Activated naive CD8-positive, alpha-beta T cell treated with anti-CD3 and anti-CD28 coated beads for 36 hours (primary cell): ENCODE measurements around the gene C11orf68. TPM values are rescaled to one million over a fixed set of nuclear protein-coding genes. Genes with fewer than 3 reads are reported as not detected.

Experiments
- DNase-seq: peaks from one replicate; pipeline ENCODE4 v3.0.0; 2021
- H3K27ac Mint-ChIP-seq: one replicate; pipeline ENCODE4 v1.8.0; 2022; ENCODE audit warnings: mild to moderate bottlenecking, moderate library complexity, mixed read lengths
- H3K27me3 Mint-ChIP-seq: one replicate; pipeline ENCODE4 v1.8.0; 2022; ENCODE audit warnings: mild to moderate bottlenecking, mixed read lengths
- H3K36me3 Mint-ChIP-seq: one replicate; pipeline ENCODE4 v1.8.0; 2021; ENCODE audit warnings: mild to moderate bottlenecking, mixed read lengths
- H3K4me1 Mint-ChIP-seq: one replicate; pipeline ENCODE4 v1.8.0; 2021; ENCODE audit warnings: mixed read lengths
- H3K4me3 Mint-ChIP-seq: one replicate; pipeline ENCODE4 v1.8.0; 2022; ENCODE audit warnings: mild to moderate bottlenecking, moderate library complexity, mixed read lengths
- H3K9me3 Mint-ChIP-seq: one replicate; pipeline ENCODE4 v1.8.0; 2022; ENCODE audit warnings: mixed read lengths
- total RNA-seq, 2 experiments: library from RNA; stranded (reverse); gene quantifications; one replicate each; pipeline ENCODE4 v1.2.3, GENCODE V29; 2021

C11orf68 gene
- total RNA-seq, 2 experiments from 2014 or later: 16.8 to 16.9 TPM

GRCh38 chr11:65867284-65868071 is 51.4 kb downstream of the C11orf68 start:
- Mint-ChIP-seq H3K4me3 (no peak overlapping the region), H3K36me3 (peaks cover 20% of the 10 kb centered on the region), H3K27ac (no peak overlapping the region), H3K4me1 (peaks cover 24% of the 10 kb centered on the region), H3K27me3 (no peaks in the 10 kb centered on the region), H3K9me3 (no peaks in the 10 kb centered on the region)
- no peak for DNase-seq

Other genes starting within 250 kb of the C11orf68 start
- 10 to 100 TPM; 65.0 to 65.4 TPM for gene KAT5, start 206.8 kb downstream of the C11orf68 start, total RNA-seq
- 100 to 1,000 TPM; 104 to 108 TPM for gene RNASEH2C, start 198.3 kb downstream of the C11orf68 start, total RNA-seq
- gene AP5B1, start 138.1 kb downstream of the C11orf68 start, total RNA-seq: 10 to 100 TPM; 20.4 to 20.6 TPM
- under 1 TPM; 0.42 to 0.45 TPM for gene OVOL1, start 132.0 kb downstream of the C11orf68 start, total RNA-seq
- 1 to 10 TPM; 2.4 to 3.3 TPM for gene SNX32, start 85.1 kb downstream of the C11orf68 start, total RNA-seq
- 1,000 to 10,000 TPM; 1,050 to 1,075 TPM for gene CFL1, start 60.9 kb downstream of the C11orf68 start, total RNA-seq
- gene MUS81, start 58.6 kb downstream of the C11orf68 start, total RNA-seq: 10 to 100 TPM; 64.0 to 67.4 TPM
- 1 to 10 TPM; 8.5 to 8.9 TPM for gene EFEMP2, start 46.3 kb downstream of the C11orf68 start, total RNA-seq
- gene CTSW, start 39.2 kb downstream of the C11orf68 start, total RNA-seq: 10 to 100 TPM; 39.3 to 41.5 TPM
- 100 to 1,000 TPM; 113 to 114 TPM for gene FIBP, start 30.6 kb downstream of the C11orf68 start, total RNA-seq
- 10 to 100 TPM; 78.5 to 81.3 TPM for gene CCDC85B, start 28.4 kb downstream of the C11orf68 start, total RNA-seq
- gene FOSL1, start 18.7 kb downstream of the C11orf68 start, total RNA-seq: 10 to 100 TPM; 15.8 to 16.0 TPM
- gene DRAP1, start 364 bp upstream of the C11orf68 start, total RNA-seq: 100 to 1,000 TPM; 108 to 109 TPM
- gene TSGA10IP, start 26.4 kb upstream of the C11orf68 start, total RNA-seq: not detected
- 10 to 100 TPM; 59.6 to 62.6 TPM for gene SART1, start 42.7 kb upstream of the C11orf68 start, total RNA-seq
- gene EIF1AD, start 83.1 kb upstream of the C11orf68 start, total RNA-seq: 10 to 100 TPM; 56.8 to 63.7 TPM
- gene BANF1, start 83.4 kb upstream of the C11orf68 start, total RNA-seq: 100 to 1,000 TPM; 253 to 277 TPM
- not detected for gene CST6, start 92.9 kb upstream of the C11orf68 start, total RNA-seq
- gene CATSPER1, start 107.4 kb upstream of the C11orf68 start, total RNA-seq: not detected
- under 1 TPM; 0.70 to 0.95 TPM for gene GAL3ST3, start 130.1 kb upstream of the C11orf68 start, total RNA-seq
- gene SF3B2, start 133.3 kb upstream of the C11orf68 start, total RNA-seq: 100 to 1,000 TPM; 268 TPM
- 10 to 100 TPM; 58.4 to 61.4 TPM for gene PACS1, start 151.2 kb upstream of the C11orf68 start, total RNA-seq